Astrocyte of the spinal cord (primary cell): ENCODE measurements around the gene SLC9A8.

Experiments
- DNase-seq: peaks from one replicate; pipeline ENCODE4 v3.0.0; 2011; ENCODE audit warnings: low read depth, low spot score
- H3K4me3 ChIP-seq: 2 replicates; pipeline ENCODE4 v1.5.1; 2011; ENCODE audit warnings: low read depth, mild to moderate bottlenecking, low read length, moderate library complexity
- CTCF ChIP-seq: IDR thresholded peaks from 2 replicates; pipeline ENCODE4 v1.5.1; 2012; ENCODE audit warnings: low read depth, mild to moderate bottlenecking, low read length, inconsistent platforms
- in situ Hi-C: cut with HindIII; loops from 2 replicates; pipeline ENCODE4 v1.10.0; 2017; ENCODE audit warnings: low sequenced_read_pairs

SLC9A8 gene

GRCh38 chr20:49925901-49926454 lies 113.3 kb downstream of the SLC9A8 start:
- in situ Hi-C loops: no loop called here
- no peak for TF ChIP-seq CTCF
- H3K4me3 ChIP-seq: no peak overlapping the region
- no peak for DNase-seq

GRCh38 chr20:49928411-49929141 lies 115.9 kb downstream of the SLC9A8 start:
- peak; percentile 90 for DNase-seq
- H3K4me3 ChIP-seq: no peak overlapping the region
- in situ Hi-C loops: no loop called here
- peak; percentile 93 for TF ChIP-seq CTCF

GRCh38 chr20:49929142-49929494 lies 116.5 kb downstream of the SLC9A8 start:
- no peak for TF ChIP-seq CTCF
- DNase-seq: no peak
- in situ Hi-C loops: no loop called here
- no peak overlapping the region for H3K4me3 ChIP-seq

GRCh38 chr20:49935746-49936152 lies 123.1 kb downstream of the SLC9A8 start:
- in situ Hi-C loops: no loop called here

GRCh38 chr20:49936153-49937026 lies 123.8 kb downstream of the SLC9A8 start, which contains the start of gene RNF114:
Gene RNF114, plus strand, starts transcription at chr20:49936397. Its CDS starts 16 bp downstream, at chr20:49936413.
- in situ Hi-C loops: no loop called here
- no peak for TF ChIP-seq CTCF
- DNase-seq: peak; percentile 90
- peak within 1 kb of the TSS; percentile 97 for H3K4me3 ChIP-seq

More at GRCh38 chr20:49935746-49936152, 123.1 kb downstream of the SLC9A8 start:
- peak overlapping the region; percentile 43 for H3K4me3 ChIP-seq
- no peak for TF ChIP-seq CTCF
- no peak for DNase-seq

- TF ChIP-seq CTCF: no peak
- DNase-seq: no peak
- in situ Hi-C loops: no loop called here
- peak overlapping the region; percentile 97 for H3K4me3 ChIP-seq
Observed at GRCh38 chr20:49937027-49937929, 124.7 kb downstream of the SLC9A8 start.
